GM19043 (cell line): ENCODE results near the gene AQP12A.
"Not testable (repeated sequence)": the region's sequence is repeated elsewhere in the genome, so short reads cannot be mapped to it uniquely, and the experiment has no call there.

Experiments used
- ATAC-seq: cut with Tn5 transposase; IDR thresholded peaks from one replicate; pipeline ENCODE4 v1.9.1; 2021; ENCODE audit warnings: low read depth; ENCODE audit not compliant: unreplicated experiment

The AQP12A gene

GRCh38 chr2:240691631-240692420, at the start of gene AQP12A:
TSS of gene AQP12A (plus strand) at chr2:240691866. CDS start at chr2:240691914, 48 bp downstream.
- ATAC-seq = not testable (repeated sequence)

GRCh38 chr2:240642061-240642805, 49.4 kb upstream of the AQP12A start:
- no peak for ATAC-seq

- no peak for ATAC-seq
Measured at GRCh38 chr2:240642806-240643092, 48.9 kb upstream of the AQP12A start.

- ATAC-seq = no peak
Measured at GRCh38 chr2:240643093-240643810, 48.4 kb upstream of the AQP12A start.

GRCh38 chr2:240643811-240644150, 47.9 kb upstream of the AQP12A start:
- no peak for ATAC-seq

GRCh38 chr2:240644171-240644651, 47.5 kb upstream of the AQP12A start:
- ATAC-seq = no peak

GRCh38 chr2:240644859-240645301, 46.8 kb upstream of the AQP12A start:
- no peak for ATAC-seq

- ATAC-seq = no peak
Measured at GRCh38 chr2:240645346-240645745, 46.3 kb upstream of the AQP12A start.

GRCh38 chr2:240645801-240646175, 45.9 kb upstream of the AQP12A start:
- ATAC-seq = no peak

- ATAC-seq = no peak
Measured at GRCh38 chr2:240646176-240646899, 45.3 kb upstream of the AQP12A start.

- ATAC-seq = no peak
Measured at GRCh38 chr2:240646900-240647502, 44.7 kb upstream of the AQP12A start.

- no peak for ATAC-seq
Measured at GRCh38 chr2:240647503-240648154, 44.0 kb upstream of the AQP12A start.

- no peak for ATAC-seq
Measured at GRCh38 chr2:240648155-240648649, 43.5 kb upstream of the AQP12A start.

- ATAC-seq = no peak
Measured at GRCh38 chr2:240648650-240649275, 42.9 kb upstream of the AQP12A start.

- no peak for ATAC-seq
Measured at GRCh38 chr2:240649331-240649730, 42.3 kb upstream of the AQP12A start.

- no peak for ATAC-seq
Measured at GRCh38 chr2:240650254-240650965, 41.3 kb upstream of the AQP12A start.

- ATAC-seq = no peak
Measured at GRCh38 chr2:240651185-240651584, 40.5 kb upstream of the AQP12A start.
